SU-DHL-6 (cell line): ENCODE results near the gene SLC46A3.

Experiments used
- CTCF ChIP-seq: fragments of 200-600 bp; sonication (generic); IDR thresholded peaks from one replicate; pipeline ENCODE4 v1.5.1; 2017; ENCODE audit warnings: antibody characterized with exemption, mild to moderate bottlenecking, low read length, moderate library complexity; ENCODE audit not compliant: insufficient read depth, poor library complexity, severe bottlenecking
- EZH2phosphoT487 ChIP-seq: fragments of 200-600 bp; sonication (generic), shearing (Covaris generic); conservative IDR thresholded peaks from 2 replicates; pipeline ENCODE4 v1.6.1; 2018; ENCODE audit warnings: mild to moderate bottlenecking, antibody characterized with exemption, low read length, moderate library complexity, mixed read lengths

GRCh38 chr13:28728642-28729041 lies 9.9 kb upstream of the SLC46A3 start:
- TF ChIP-seq CTCF (no peak), EZH2phosphoT487 (no peak)
